CD4-positive, alpha-beta T cell treated with Interleukin-6 for 4 hours (primary cell): ENCODE data around the gene MPPE1.
A peak's percentile ranks its signal among the peaks of the same experiment; 100 is the strongest.
"Not testable (repeated sequence)": the region's sequence is repeated elsewhere in the genome, so short reads cannot be mapped to it uniquely, and the experiment has no call there.

Source experiments
- DNase-seq: peaks from one replicate; pipeline ENCODE4 v3.0.0-alpha.2; 2020; ENCODE audit warnings: mixed read lengths

Gene MPPE1

GRCh38 chr18:11882636-11883035 lies 25.5 kb downstream of the MPPE1 start:
- DNase-seq = no peak

DNA sequence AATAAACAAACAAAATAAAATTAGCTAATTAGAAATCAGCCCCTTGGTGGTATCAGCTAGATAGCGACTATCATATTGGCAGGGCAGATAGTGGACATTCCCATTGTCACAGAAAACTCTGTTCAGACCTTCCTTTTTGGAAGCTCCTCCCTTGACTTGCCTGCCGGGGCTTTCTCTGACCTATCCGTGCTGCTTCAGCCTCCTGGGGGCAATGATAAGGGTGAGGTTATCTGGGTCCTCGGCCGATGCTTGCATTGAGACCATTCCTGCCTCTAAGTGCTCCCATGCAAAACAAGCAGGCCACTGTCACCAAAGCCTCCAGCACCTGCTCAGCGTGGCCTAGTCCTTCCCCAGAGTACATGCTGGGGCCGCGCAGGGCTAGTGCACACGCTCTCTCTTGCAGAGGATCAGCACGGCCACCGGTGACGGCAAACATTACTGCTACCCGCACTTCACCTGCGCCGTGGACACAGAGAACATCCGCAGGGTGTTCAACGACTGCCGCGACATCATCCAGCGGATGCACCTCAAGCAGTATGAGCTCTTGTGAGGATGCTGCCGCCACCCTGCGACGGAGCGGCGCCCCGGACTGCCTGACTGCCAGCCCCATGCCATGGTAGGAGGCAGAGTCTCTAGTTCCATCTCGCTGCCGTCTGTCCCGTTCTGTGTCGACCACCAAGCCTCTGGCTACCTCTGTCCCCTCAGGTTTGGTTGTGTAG lies 27.4 kb downstream of the MPPE1 start:
- no peak for DNase-seq

- no peak for DNase-seq
Measured at GRCh38 chr18:11877497-11878135, 30.5 kb downstream of the MPPE1 start.

- no peak for DNase-seq
Measured at GRCh38 chr18:11874676-11875075, 33.4 kb downstream of the MPPE1 start.

DNA sequence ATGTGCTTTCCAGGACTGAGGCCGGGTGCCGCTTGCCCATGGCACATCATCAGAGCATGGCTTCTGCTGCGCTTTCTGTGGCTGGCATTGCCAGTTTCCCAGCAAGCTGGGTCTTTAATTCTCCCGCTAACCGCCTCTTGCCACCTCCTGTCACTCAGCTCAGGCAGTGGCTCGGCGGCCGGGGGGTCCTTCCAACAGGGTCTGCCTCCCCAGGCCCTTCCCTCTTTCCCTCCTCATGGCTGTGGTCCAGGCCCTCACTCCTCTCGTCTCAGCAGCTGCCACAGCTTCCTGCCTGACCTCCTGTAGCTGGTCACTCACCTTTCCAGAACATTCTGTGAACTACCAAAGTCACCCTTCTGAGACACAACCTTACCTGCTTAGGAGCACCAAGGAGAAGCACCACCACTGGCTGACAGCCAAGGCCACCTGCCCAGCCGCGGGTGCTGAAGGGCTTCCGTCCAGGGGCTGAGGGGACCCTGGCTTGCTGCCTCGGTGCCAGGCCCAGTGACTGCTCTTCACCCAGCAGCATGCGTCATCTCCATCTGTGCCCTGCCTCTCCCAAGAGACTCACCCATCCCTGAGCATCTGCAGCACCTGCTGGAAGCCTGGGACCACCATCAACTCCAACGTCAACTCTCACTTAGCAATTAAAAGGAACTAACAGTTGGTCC lies 34.3 kb downstream of the MPPE1 start:
- DNase-seq = no peak

DNA sequence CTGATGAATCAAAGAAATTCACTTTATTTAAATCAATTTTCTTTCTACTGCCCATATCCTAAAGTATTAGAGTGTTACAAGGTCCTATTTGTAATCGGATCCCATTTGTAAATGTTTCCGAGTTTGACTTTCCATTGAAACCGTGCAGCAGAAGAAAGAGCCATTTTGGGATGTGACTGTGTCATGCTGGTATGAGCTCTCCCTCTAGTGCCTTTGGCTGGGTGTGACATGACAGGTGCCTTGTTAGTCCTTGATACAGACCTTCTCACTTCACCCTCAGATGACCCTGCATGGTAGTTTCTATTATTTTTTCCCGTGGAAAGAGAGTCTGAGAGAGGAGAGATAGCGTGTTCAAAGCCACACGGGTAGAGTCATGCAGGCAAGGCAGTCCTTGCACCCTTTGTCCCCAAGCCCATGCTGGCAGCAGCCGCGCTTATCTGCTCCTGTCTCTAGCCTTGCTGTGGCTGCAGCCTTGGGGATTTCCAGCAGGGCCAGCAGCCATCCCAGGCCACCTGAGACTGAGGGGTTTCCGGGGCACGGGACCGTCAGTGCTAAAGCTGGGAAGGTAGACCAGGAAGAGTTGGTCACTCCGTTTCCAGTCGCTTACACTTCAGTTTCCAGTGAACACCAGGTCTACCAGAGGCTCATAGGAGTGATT lies 35.5 kb downstream of the MPPE1 start:
- peak; percentile 17 for DNase-seq

- DNase-seq = no peak
Measured at GRCh38 chr18:11871501-11871900, 36.6 kb downstream of the MPPE1 start.

DNA sequence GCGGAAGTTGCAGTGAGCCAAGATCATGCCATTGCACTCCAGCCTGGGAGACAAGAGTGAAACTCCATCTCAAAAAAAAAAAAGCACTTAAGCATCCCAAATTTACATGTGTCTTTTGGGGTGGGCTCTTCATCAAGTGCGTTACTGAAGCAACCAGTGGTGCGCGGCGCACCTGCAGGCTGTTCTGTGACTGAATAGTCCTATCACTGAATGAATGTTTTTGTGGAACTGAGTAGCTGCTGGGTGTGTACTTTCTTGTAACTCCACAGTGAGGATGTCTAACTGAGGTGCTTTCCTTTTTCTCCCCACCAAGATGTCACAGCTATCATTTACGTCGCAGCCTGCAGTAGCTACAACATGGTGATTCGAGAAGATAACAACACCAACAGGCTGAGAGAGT lies 39.9 kb downstream of the MPPE1 start:
- no peak for DNase-seq

DNA sequence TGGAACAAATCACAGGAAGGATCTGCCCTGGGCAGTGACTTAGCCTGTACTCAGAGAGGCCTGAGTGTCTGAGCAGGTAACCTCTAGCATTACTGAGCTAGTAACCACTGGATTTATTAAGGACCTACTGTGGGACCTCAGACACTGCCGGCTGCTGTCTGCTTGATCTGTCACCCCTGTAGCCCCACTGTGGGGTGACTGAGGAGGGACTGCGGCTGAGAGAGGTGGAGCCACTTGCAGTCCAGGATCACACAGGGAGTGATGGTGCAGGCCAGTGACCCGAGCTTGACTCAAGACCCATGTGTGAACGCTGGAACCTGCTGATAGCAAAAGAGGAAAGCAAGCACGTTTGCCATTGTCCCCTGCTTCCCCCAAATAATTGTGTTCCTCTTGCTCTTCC lies 41.4 kb downstream of the MPPE1 start:
- no peak for DNase-seq

- no peak for DNase-seq
Measured at GRCh38 chr18:11866329-11866728, 41.8 kb downstream of the MPPE1 start.

- no peak for DNase-seq
Measured at GRCh38 chr18:11865071-11865470, 43.0 kb downstream of the MPPE1 start.

DNA sequence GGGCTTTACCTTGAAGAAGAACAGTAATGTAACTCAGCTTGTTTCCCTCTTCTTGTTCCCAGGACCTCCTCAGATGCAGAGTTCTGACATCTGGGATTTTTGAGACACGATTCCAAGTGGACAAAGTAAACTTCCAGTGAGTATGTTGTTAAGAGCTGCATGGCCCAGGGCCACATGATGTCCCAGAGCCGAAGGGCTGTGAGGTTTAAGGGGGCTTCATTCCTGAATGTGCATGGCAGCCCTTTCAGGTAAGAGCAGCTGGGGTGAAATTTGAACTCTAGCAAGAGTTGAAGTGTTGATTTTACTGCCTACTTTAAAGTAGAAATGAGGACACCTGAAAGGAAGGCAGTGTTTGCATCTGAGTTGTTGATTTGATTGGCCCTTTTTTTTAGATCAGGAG lies 43.6 kb downstream of the MPPE1 start:
- no peak for DNase-seq

GRCh38 chr18:11862468-11863137 lies 45.5 kb downstream of the MPPE1 start:
- no peak for DNase-seq

GRCh38 chr18:11861583-11862288 lies 46.4 kb downstream of the MPPE1 start:
- DNase-seq = no peak

DNA sequence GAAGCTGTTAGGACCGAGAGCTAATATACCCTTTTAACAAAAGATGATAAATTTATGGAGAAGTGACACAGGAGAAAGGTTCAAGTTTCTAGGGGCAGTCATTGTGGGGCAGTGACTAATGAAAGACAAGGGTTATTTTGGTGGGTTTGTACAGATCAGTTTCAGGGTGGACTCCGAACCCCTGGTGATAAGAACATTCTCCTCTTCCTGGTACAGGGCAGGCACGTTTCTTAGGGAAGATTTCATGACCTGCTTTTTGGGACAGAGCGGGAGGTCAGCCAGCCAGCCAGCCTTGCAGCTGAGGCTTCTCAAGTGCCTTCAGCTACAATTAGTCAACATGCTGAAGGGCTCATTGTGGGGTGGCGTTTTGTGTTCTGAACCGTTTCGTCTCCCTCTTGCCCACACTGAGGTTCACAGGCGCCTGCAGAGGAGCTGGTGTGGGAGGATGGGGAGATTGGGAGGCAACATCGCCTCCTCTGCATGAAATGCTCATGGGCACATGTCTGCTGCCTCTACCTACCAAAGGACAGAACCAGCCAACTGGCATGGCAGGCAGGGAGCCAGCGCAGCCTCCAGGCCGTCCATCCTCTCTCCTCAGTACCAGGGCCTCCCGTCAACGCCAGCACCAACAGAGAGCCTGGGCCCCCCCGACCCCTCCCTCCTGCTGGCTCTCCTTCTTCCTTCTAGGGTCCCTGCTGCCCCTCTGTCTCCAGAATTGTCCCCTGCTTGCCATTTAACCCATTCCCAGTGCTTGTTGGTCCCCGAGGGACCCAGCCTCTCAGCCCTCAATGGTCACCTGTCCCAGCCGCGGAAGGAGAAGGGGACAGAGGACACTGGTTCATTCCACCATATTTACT lies 47.3 kb downstream of the MPPE1 start:
- DNase-seq = no peak

- no peak for DNase-seq
Measured at GRCh38 chr18:11859903-11860407, 48.2 kb downstream of the MPPE1 start.

GRCh38 chr18:11859282-11859830 lies 48.8 kb downstream of the MPPE1 start:
- DNase-seq = no peak

DNA sequence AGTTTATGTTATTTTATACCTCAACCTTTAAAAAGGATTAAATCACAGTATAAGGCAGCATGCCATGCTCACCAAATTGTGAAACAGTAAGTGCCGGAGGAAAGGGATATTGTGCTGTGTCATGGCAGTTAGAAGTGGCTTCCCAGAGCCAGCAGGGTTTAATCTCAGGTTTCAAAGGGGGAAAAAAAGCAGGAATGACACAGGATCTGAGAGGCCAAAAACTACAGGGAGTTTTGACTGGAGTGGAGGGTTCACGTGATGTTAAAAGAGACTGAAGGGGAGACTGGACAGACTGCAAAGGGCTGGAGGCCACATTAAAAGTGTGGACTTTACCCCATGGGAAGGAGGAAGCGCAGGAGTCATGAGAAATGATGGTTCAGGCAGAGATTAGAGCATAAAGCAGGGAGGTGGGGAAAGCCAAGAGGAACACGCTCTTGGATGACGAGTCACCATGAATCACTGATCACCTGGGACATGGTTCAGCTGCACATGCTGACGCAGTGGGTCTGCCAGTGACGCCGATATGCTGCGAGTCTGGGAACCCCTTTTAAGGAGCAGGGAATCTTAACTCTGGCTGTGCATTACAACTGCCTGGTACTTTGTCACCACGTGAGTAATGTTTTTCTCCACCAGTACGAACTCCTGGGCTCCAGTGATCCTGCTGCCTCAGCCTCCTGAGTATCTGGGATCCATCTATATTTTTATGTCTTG lies 50.8 kb downstream of the MPPE1 start:
- no peak for DNase-seq

DNA sequence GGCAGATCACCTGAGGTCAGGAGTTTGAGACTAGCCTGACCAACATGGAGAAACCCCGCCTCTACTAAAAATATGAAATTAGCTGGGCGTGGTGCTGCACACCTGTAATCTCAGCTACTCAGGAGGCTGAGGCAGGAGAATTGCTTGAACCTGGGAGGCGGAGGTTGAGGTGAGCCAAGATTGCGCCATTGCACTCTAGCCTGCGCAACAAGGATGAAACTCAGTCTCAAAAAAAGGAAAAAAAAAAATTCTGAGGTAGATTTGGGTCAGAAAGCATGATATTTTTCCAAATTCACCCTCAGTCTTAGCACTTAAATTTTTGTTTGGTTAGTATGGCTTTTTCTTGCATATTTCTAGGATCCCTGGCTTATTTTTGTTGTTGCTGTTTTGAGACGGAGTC lies 53.6 kb downstream of the MPPE1 start:
- not testable (repeated sequence) for DNase-seq

GRCh38 chr18:11851806-11852337 lies 56.2 kb downstream of the MPPE1 start:
- DNase-seq = peak; percentile 50
